GM18951 (cell line): ENCODE results near the gene EPX.

Source experiments
- POLR2A ChIP-seq: IDR thresholded peaks from 4 replicates; pipeline ENCODE4 v1.6.1; 2011; ENCODE audit warnings: mild to moderate bottlenecking; ENCODE audit not compliant: insufficient read length, insufficient read depth; ENCODE audit errors: extremely low read depth
- in situ Hi-C: fragments of 300-500 bp; cut with MboI; formaldehyde crosslinking; loops from one replicate; pipeline ENCODE4 v1.12.0; 2022; ENCODE audit warnings: low sequenced_read_pairs, mixed read lengths, inconsistent platforms; ENCODE audit not compliant: unreplicated experiment

The EPX gene

DNA sequence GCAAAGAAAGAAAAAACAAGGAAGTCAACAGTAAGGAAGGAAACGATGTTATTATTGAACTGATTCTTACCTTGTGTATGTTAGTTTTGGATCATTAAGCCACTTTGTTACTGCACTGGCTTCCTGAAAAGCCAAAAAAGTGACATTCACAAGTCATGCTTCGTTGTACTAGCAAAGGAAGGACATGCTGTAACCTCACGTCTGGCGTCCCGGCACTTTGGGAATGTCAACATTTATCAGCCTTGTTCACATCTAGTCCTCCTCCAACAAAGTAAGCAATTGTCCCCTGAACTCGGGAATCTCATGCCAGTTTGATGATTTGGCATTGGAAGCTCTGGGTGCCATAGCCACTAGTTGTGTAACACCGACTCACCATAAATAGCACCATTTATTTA, 27.3 kb downstream of the EPX start:
- in situ Hi-C loops: no loop called here
- TF ChIP-seq POLR2A: no peak

DNA sequence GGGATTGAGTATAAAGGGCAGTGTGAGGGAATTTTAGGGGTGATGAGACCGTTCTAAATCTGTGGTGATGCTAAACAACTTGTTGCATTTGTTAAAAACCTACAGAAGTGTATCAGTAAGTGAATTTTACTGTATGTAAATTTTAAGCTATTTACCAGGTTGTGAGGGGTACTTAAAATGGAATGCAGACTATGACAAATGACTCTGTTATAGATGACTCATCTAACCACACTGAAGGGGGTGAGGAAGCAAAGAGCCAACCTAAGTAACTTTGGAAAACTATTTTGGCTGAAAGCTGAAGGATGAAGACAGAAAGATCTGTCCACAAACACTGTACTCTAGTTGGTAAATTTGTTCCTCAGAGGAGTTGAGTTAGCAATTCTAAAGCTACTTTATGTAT, 31.8 kb downstream of the EPX start:
- in situ Hi-C loops: no loop called here
- no peak for TF ChIP-seq POLR2A

DNA sequence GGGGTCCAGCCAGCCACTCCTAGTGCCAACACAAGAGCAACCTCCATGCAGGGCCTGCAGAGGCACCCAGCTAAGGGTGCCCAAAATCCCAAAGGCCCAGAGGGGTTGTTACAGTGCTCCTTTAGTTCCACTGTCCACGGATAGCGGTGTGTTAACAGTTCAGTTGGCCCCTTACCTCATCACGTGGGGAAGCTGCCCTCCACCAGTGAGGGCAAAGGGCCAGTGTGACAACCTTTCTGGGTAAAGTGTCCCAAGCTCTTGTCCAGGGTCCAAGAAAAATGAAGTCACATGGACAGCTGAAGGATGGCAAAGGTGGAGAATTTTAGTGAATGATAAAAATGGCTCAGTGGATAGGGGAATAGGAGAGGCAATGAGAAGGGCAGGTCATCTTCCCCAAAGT, 35.2 kb downstream of the EPX start:
- TF ChIP-seq POLR2A: no peak
- in situ Hi-C loops: no loop called here

DNA sequence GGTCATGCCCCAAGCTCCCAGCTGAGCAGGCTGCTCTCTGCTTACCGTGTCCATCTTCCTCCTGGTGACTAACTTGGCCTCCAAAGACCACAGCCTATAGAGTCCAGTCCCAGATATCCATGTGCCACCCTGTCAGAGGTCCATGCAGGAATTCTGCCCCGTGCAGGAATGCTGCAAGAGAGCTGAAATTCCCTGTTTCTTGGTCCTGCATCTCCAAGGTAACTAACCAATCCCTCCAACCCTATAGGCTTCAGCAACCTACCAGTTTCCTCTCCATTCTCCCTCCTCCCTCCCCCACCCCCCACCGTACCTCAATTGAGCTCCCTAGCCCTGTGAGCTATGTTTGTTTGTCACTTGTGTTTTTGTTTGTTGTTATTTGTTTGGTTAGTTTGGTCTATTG, 36.2 kb downstream of the EPX start:
- in situ Hi-C loops: no loop called here

DNA sequence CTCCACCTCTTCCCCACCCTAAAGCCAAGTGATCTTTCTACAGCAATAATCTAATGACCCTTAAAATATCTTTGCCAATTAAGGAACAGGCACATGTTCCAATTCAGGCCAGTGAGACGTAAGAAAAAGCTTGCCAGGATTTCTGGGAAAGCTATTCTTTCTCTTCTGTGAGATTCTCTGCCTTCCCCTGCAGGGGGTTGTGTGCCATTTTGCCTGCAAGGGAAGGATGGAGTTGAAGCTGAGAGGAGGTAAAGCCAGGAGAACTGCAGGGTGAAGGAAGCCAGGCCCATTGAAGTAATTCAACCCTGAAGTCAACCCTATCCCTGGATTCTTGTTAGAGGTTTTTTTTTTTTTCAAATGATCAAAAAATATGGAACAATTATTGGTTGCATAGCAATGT, 36.9 kb downstream of the EPX start:
- TF ChIP-seq POLR2A: no peak
- in situ Hi-C loops: no loop called here

More for the DNA sequence above, 36.2 kb downstream of the EPX start:
- no peak for TF ChIP-seq POLR2A

DNA sequence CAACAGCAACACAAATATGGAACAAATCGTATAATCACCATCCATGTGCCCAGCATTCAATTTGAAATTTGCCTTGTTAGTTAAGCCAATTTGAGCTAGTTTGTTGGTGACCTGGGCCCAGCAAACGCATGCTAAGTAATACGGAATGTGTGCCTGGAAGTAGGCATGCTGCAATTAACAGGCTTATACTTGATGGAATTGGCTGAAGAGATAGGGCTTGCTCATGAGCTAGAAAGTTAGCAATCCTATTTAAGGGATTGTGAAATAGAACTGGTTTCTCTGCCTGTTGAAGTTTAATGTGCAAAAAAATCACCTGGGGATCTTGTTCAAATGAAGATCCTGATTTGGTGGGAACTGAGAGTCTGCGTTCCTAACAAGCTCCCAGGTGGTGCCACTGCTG, 37.4 kb downstream of the EPX start:
- no peak for TF ChIP-seq POLR2A
- in situ Hi-C loops: no loop called here

DNA sequence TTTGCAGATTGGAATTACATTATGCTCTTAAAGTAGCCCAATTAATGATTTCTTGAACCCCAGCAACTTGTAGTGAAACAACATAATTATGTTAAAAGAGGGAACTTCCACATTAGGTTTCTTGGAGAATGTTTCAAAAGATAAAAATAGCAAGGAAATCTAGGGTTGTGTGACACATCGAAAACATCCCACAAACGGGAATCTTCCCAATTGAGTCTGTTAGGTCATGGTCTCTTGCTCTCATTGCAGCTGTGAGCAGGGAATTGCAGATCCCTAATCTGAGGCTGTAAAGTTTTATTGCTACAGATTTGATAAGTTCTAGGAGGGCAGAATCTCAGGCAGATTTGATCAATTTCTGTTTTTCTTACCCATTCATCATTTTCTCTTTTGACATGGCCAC, 39.1 kb downstream of the EPX start:
- in situ Hi-C loops: no loop called here
- no peak for TF ChIP-seq POLR2A

DNA sequence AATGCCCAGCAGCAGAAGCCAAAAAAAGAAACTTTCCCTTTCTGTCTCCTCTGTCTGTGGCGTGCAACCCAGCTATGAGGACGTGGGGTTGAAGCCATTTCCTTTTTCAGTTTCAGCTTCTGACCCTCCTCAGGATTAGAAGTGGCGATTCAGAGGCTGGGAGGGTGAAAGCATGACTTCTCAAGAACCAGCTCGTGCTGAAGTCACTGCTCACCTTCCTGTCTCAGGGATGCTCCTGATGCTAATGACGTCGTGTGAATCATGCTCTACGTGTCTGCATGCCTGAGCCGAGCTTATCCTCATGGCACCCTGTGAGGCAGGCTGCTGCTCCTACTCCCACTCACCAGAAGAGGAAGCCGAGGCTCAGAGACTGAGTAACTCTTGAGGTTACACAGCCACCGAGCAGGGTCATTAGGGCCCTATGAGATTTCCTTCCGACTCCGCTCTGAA, 40.2 kb downstream of the EPX start:
- in situ Hi-C loops: no loop called here
- no peak for TF ChIP-seq POLR2A

DNA sequence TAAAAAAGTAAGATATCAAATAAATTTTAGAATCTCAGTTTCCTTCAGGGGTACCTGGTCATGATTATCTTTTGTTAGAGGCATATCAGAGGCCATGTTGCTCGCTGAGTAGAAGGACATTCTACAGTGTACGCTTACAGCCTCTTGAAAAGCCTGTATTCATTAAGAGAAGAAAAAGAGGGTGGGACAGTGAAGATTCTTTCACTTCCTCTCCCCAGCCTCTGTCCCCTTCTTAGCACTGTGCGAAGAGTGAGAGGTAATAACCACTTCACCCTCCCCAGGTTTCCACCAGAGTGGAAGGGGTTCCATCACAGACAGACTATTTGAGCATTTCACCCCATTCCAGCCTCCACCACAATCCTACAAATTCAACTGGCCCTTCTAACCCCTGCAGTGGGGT, 41.0 kb downstream of the EPX start:
- no peak for TF ChIP-seq POLR2A

DNA sequence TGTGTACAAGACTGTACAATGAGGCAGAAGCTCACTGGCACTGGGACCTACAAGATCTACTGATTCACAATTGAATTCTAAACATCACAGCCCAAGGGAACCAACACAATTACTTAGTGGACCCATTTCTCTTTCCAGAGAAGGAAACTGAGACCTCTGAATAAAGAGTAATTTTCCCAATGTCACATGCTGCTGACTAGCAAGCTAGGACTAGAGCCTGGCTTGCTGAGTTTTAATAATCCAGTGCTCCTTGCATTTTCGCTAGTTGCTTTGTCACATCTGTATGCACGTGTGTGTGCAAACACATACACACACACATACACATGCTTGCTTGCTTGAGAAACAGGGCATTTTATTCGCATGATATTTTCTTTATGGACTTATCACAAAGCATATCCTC, 42.0 kb downstream of the EPX start:
- in situ Hi-C loops: no loop called here
- no peak for TF ChIP-seq POLR2A

More for the DNA sequence above, 41.0 kb downstream of the EPX start:
- in situ Hi-C loops: no loop called here

DNA sequence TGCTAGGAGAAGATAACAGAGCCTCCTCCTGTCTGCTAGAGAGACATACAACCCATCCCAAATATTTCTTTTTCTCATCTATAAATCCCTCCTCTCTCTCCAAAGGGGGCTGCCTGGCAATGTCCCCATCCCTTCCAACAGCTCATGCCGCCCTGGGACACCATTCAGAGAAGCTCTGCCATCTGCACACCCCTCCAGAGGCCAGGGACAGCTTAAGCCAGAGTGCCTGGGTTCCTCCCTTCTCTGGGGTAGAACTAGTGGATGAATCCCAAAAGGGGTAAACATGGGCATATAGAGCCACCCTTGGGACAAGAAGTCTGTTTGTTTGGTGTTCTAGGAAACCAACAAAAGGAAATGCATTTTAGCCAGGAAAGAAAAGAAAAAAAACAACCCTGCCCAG, 43.3 kb downstream of the EPX start:
- in situ Hi-C loops: no loop called here
- TF ChIP-seq POLR2A: no peak

DNA sequence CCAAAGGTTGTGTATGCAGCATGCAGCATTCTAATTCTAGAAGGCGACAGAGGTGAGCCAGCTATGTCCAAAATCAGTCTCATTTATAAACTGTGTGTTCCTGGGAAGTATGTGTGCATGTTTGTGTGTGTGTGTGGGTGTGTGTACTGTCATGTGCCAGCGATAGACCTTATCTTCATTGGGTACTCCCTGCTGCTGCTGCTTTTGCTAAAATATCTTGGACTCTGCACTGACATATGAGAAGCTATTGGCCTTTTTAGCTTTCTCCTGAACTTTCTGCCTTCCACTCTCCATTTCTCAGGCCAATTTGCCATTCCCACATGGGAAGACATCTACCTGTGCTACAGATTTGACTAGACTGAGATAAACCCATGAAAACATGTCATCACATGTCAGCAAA, 43.9 kb downstream of the EPX start:
- in situ Hi-C loops: no loop called here
- TF ChIP-seq POLR2A: no peak

DNA sequence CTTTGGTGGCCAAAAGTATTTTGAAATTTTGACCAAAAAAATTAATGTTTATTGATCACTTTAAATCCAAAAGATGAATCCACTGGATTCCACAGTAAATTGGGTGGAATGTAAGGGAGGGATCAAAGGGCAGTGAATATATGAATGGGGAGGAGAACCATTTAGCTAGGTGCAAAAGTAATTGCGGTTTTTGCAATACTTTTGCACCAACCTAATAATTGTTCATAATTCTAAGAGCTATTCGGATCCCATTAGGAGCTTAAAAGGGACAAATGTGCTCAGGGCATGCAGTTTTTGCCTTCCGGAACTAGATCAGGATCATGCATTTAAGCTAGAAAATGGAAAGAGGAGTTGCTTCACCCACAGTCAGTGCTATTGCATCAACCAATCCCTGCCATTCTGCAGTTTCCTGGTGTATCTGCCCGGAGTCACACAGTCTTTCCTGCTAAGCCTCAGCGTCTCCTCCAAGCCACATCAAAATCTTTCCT, 45.7 kb downstream of the EPX start, which contains the start of gene LPO:
Gene LPO (plus strand): TSS at position 438 of the 488 bp plus-strand sequence. CDS start 4,396 bp downstream, outside the sequence.
- no peak for TF ChIP-seq POLR2A
- in situ Hi-C loops: no loop called here

DNA sequence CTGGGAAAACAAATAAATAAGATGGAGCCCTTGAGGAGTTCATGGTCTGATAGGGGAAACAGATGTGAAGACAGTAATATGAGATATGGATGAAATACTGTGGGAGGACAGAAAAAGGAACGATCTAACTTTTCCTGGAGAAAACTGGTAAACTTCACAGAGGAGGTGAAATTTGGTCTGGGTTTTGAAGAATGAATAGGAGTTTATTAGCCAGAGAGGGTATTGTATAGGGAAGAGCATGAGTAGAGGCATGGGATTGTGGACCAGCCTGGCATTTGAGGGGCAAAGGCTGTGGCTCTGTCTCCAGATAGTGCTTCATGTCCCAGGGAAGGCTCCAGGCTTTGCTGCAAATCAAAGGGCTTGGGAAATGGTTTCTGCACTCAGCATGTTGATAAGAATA, 47.5 kb downstream of the EPX start:
- TF ChIP-seq POLR2A: no peak
- in situ Hi-C loops: no loop called here
